Astrocyte (in vitro differentiated cells and primary cell): ENCODE results near the gene PCSK4.

Experiments used
- EZH2 ChIP-seq: IDR thresholded peaks from 2 replicates; pipeline ENCODE4 v1.6.1; 2012; ENCODE audit warnings: mild to moderate bottlenecking, low read length, inconsistent platforms; ENCODE audit not compliant: insufficient read depth
- TF ChIP-seq, protein P1 (sequence below): IDR thresholded peaks from 2 replicates; pipeline ENCODE4 v1.5.1; 2011; ENCODE audit warnings: low read depth, mild to moderate bottlenecking, inconsistent platforms, low read length, moderate library complexity; ENCODE audit not compliant: insufficient read depth

DNA sequence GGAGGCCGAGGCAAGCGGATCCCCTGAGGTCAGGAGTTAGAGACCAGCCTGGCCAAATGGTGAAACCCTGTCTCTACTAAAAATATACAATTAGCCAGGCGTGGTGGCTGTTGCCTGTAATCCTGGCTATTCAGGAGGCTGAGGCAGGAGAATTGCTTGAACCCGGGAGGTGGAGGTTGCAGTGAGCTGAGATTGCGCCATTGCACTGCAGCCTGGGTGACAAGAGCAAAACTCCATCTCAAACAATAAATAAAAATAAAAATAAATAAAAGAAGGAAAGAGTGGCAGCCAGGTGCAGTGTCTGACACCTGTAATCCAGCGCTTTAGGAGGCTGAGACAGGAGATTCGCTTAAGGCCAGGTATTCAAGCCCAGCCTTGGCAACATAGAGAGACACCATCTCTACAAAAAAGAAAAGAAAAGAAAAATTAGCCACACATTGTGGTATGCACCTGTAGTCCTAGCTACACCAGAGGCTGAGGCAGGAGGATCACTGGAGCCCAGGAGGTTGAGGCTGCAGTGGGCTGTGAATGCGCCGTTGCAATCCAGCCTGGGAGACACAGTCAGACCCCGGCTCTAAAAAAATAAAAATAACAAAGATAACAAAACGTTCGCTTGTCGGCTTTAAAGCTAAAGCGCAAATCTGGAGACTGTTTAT, 12.4 kb upstream of the PCSK4 start:
- TF ChIP-seq, protein P1, sequence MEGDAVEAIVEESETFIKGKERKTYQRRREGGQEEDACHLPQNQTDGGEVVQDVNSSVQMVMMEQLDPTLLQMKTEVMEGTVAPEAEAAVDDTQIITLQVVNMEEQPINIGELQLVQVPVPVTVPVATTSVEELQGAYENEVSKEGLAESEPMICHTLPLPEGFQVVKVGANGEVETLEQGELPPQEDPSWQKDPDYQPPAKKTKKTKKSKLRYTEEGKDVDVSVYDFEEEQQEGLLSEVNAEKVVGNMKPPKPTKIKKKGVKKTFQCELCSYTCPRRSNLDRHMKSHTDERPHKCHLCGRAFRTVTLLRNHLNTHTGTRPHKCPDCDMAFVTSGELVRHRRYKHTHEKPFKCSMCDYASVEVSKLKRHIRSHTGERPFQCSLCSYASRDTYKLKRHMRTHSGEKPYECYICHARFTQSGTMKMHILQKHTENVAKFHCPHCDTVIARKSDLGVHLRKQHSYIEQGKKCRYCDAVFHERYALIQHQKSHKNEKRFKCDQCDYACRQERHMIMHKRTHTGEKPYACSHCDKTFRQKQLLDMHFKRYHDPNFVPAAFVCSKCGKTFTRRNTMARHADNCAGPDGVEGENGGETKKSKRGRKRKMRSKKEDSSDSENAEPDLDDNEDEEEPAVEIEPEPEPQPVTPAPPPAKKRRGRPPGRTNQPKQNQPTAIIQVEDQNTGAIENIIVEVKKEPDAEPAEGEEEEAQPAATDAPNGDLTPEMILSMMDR: no peak
- no peak for TF ChIP-seq EZH2
